HG03135 (cell line): ENCODE data around the gene KIAA0513.

Experiments
- ATAC-seq: cut with Tn5 transposase; IDR thresholded peaks from one replicate; pipeline ENCODE4 v1.9.1; 2021; ENCODE audit warnings: mild to moderate bottlenecking, moderate library complexity; ENCODE audit not compliant: unreplicated experiment

KIAA0513 gene

GRCh38 chr16:85003725-85004586 lies 23.6 kb upstream of the KIAA0513 start:
- ATAC-seq, result no peak

- no peak for ATAC-seq
These were observed 22.9 kb upstream of the KIAA0513 start for GRCh38 chr16:85004587-85005205.

GRCh38 chr16:85005285-85006069 lies 22.1 kb upstream of the KIAA0513 start:
- ATAC-seq, result no peak

GRCh38 chr16:85006639-85007038 lies 21.0 kb upstream of the KIAA0513 start:
- no peak for ATAC-seq

GRCh38 chr16:85007496-85008214 lies 19.9 kb upstream of the KIAA0513 start:
- ATAC-seq, result no peak

GRCh38 chr16:85008271-85008670 lies 19.3 kb upstream of the KIAA0513 start:
- no peak for ATAC-seq

GRCh38 chr16:85010446-85010930 lies 17.1 kb upstream of the KIAA0513 start:
- peak; percentile 4 for ATAC-seq

GRCh38 chr16:85010931-85011845 lies 16.4 kb upstream of the KIAA0513 start, which contains the start of gene ZDHHC7:
ZDHHC7 (minus strand) TSS chr16:85011535; CDS start chr16:84990618, 20,917 bp downstream.
- ATAC-seq, result peak; percentile 83

- ATAC-seq, result no peak
These were observed 15.7 kb upstream of the KIAA0513 start for GRCh38 chr16:85011846-85012284.

GRCh38 chr16:85014311-85014710 lies 13.3 kb upstream of the KIAA0513 start:
- no peak for ATAC-seq

GRCh38 chr16:85015481-85016187 lies 12.0 kb upstream of the KIAA0513 start:
- ATAC-seq, result no peak

- no peak for ATAC-seq
These were observed 10.4 kb upstream of the KIAA0513 start for GRCh38 chr16:85017151-85017550.

GRCh38 chr16:85017633-85018032 lies 10.0 kb upstream of the KIAA0513 start:
- ATAC-seq, result no peak

GRCh38 chr16:85018529-85019236 lies 8.9 kb upstream of the KIAA0513 start:
- ATAC-seq, result no peak

GRCh38 chr16:85019659-85020245 lies 7.8 kb upstream of the KIAA0513 start:
- no peak for ATAC-seq

GRCh38 chr16:85025781-85026653 lies 1.6 kb upstream of the KIAA0513 start:
- no peak for ATAC-seq

- no peak for ATAC-seq
These were observed 892 bp upstream of the KIAA0513 start for GRCh38 chr16:85026703-85027102.
